GM19025 (cell line): ENCODE results near the gene CFAP54.

Experiments used
- ATAC-seq: cut with Tn5 transposase; IDR thresholded peaks from one replicate; pipeline ENCODE4 v1.9.1; 2021; ENCODE audit warnings: mild to moderate bottlenecking, low read depth, moderate library complexity; ENCODE audit not compliant: unreplicated experiment

CFAP54 gene

GRCh38 chr12:96503976-96504375, 14.6 kb downstream of the CFAP54 start:
- ATAC-seq, result no peak

GRCh38 chr12:96506776-96507175, 17.4 kb downstream of the CFAP54 start:
- ATAC-seq, result no peak

- ATAC-seq, result no peak
These were observed 21.0 kb downstream of the CFAP54 start for GRCh38 chr12:96510306-96510764.

- ATAC-seq, result no peak
These were observed 23.8 kb downstream of the CFAP54 start for GRCh38 chr12:96513166-96513565.

- ATAC-seq, result no peak
These were observed 24.3 kb downstream of the CFAP54 start for GRCh38 chr12:96513681-96514080.

- peak; percentile 46 for ATAC-seq
These were observed 25.0 kb downstream of the CFAP54 start for GRCh38 chr12:96514328-96514727.

GRCh38 chr12:96516472-96517430, 27.4 kb downstream of the CFAP54 start:
- ATAC-seq, result peak; percentile 64

- ATAC-seq, result no peak
These were observed 31.4 kb downstream of the CFAP54 start for GRCh38 chr12:96520767-96521166.

GRCh38 chr12:96521895-96522682, 32.7 kb downstream of the CFAP54 start:
- no peak for ATAC-seq

- no peak for ATAC-seq
These were observed 33.3 kb downstream of the CFAP54 start for GRCh38 chr12:96522690-96523089.

GRCh38 chr12:96526110-96526509, 36.7 kb downstream of the CFAP54 start:
- no peak for ATAC-seq

- no peak for ATAC-seq
These were observed 40.5 kb downstream of the CFAP54 start for GRCh38 chr12:96529912-96530311.

GRCh38 chr12:96534339-96534738, 45.0 kb downstream of the CFAP54 start:
- ATAC-seq, result no peak

- ATAC-seq, result no peak
These were observed 59.0 kb downstream of the CFAP54 start for GRCh38 chr12:96548384-96548783.

- no peak for ATAC-seq
These were observed 60.0 kb downstream of the CFAP54 start for GRCh38 chr12:96549341-96549740.

- peak; percentile 13 for ATAC-seq
These were observed 81.2 kb downstream of the CFAP54 start for GRCh38 chr12:96570579-96570978.

- ATAC-seq, result peak; percentile 89
These were observed 81.9 kb downstream of the CFAP54 start for GRCh38 chr12:96571101-96571862.

- ATAC-seq, result peak; percentile 78
These were observed 89.2 kb downstream of the CFAP54 start for GRCh38 chr12:96578526-96579125.

- no peak for ATAC-seq
These were observed 96.6 kb downstream of the CFAP54 start for GRCh38 chr12:96585977-96586376.

- ATAC-seq, result no peak
These were observed 98.3 kb downstream of the CFAP54 start for GRCh38 chr12:96587691-96588090.
